NCI-H446 (cell line): ENCODE measurements around the gene ZNF331.

Source experiments
- DNase-seq, 2 experiments: peaks; one replicate each; lab custom pipeline; 2025; lab: John Stamatoyannopoulos, UW

The ZNF331 gene

DNA sequence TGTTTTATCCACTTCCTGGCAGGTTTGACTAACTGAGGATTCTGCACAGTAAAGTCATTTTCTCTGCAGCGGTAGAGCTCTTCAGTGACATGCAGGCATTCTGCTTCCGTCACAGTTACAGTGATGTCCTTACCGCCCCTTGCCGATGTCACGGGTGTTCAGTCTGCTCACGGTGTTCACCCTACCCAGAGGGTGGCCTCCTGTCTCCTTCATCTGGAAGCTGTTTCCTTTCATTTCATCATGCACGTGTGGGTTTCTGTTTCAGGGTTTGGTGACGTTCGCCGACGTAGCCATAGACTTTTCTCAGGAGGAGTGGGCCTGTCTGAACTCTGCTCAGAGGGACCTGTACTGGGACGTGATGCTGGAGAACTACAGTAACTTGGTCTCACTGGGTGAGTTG, 33.4 kb downstream of the ZNF331 start:
- no peak for DNase-seq

DNA sequence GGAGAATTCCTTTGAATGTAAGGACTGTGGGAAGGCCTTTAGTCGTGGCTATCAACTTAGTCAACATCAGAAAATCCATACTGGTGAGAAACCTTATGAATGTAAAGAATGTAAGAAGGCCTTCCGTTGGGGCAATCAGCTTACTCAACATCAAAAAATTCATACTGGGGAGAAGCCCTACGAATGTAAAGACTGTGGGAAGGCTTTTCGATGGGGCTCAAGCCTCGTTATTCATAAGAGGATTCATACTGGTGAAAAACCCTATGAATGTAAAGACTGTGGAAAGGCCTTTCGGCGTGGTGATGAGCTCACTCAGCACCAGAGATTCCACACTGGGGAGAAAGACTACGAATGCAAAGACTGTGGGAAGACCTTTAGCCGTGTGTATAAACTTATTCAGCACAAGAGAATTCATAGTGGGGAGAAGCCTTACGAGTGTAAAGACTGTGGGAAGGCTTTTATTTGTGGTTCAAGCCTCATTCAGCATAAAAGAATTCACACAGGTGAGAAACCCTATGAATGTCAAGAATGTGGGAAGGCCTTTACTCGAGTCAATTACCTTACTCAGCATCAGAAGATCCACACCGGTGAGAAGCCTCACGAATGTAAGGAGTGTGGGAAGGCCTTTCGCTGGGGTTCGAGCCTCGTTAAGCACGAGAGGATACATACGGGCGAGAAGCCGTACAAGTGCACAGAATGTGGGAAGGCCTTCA, 39.2 kb downstream of the ZNF331 start:
- DNase-seq: no peak

DNA sequence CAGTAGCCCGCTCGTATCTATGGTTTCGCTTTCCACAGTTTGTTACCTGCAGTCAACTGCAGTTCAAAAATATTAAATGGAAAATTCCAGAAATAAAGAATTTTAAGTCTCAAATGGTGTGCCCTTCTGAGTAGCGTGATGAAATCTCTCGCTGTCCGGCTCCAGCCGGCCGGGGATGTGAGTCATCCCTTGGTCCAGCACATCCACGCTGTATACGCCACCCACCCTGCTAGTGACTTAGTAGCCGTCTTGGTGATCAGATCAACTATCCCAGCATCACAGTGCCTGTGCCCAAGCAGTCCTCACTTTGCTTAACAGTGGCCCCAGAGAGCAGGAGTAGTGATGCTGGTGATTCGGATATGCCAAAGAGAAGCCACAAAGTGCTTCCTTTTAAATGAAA, 40.0 kb downstream of the ZNF331 start:
- no peak for DNase-seq

DNA sequence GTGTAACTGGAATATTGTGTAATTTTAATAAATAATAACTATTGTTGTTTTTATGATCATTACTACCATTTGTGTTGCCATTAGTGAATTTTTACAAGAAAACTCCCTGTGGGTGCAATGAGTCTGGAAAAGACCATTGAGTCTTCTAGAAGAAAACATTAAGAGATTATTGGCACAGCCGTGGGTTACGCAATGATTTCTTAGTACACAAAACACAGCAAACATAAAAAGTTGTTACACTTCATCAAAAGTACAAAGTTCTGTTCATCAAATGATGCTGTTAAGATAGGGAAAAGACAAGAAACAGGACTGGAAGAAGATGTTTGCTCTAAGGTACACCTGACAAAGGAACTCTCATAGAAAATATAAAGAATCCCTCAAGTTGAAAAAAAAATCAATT, 41.6 kb downstream of the ZNF331 start:
- DNase-seq: no peak

DNA sequence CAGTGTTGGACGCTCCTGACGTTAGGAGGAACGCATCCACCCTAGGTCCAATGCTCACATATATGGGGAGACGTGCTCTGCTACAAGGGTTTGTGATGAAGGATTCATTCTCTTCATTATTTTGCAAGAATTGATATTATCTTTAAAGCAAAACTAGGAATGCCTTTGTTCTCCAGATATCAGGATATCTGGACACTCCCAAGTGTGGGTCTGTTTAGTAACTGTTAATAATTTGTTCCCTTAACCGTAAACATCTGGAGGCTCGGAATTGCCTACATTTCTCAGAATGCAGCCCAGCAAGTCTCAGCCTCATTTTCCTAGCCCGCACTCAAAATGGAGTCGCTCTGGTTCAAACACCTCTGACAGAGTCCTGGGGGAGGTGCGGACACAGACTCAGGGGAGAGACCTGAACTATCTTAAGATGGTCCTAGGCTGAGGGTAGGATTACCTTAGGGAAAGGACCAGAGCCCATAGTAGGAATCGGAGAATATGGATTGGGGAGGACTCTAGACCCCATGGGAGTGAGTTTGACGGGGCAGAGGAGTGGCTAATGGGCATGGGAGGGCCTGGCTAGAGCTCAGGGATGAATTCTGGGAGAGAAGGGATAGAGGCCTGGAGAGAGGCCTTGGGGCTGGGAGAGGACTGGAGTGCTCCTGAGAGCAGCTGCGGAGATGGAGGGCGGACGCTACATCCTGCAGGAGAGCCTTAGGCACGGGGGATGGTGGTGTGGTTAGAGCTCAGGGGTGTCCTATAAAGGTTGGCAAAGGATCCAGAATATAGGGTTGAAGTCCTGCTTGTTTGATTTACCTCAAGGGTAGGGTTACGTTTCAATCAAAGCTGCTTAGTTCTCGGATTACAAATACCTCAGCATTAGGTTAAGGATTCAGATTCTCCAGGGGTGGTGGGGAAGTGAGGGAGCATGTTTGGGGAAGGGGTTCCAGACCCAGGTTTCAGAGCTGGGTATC, 43.2 kb downstream of the ZNF331 start:
- no peak for DNase-seq

DNA sequence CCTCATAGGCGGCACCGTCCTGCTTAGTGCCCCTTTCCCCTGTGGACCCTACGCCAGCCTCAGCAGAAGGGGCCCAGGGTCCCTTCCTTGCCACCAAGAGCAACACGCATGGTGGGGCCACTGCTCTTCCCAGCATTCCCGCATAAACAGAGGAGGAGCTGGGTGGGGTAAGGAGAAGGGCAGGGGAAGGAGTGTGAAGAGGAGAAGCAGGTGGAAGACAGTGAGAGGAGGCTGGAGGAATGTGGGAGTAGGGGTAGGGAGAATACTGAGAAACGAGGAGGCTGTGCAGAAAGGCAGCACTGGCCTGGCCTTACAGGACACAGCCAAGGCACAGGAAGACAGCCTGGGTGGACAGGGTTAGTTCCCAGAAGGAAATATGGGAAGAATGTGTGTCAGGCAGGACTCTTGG, 43.9 kb downstream of the ZNF331 start:
- no peak for DNase-seq

DNA sequence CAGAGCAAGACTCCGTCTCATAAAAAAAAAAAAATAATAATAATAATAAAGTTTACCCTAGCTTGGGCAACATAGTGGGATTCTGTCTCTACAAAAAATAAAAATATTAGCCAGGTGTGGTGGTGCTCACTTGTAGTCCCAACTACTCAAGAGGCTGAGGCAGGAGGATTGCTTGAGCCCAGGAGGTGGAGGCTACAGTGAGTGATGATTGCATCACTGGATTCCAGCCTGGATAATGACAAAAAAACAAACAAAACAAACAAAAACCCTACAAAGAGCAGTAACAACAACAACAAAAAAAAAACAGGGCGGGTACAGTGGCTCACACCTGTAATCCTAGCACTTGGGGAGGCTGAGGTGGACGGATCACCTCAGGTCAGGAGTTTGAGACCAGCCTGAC, 45.2 kb downstream of the ZNF331 start:
- DNase-seq: no peak

DNA sequence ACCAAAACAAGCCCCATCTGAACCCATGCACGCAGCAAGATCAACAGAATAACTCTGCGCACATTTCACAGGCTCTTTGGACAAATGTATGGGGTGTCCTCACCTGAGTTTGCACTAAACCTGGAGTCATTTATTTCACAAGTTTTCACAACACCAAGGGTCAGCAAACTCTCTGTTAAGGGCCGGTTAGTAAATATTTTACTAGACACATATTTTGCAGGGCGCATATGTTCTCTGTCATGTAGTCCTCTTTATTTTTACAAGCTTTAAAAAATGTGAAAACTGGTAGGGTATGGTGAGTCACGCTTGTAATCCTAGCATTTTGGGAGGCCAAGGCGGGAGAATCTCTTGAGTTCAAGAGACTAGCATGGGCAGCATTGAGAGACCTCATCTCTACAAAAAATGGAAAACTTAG, 48.3 kb downstream of the ZNF331 start:
- no peak for DNase-seq

DNA sequence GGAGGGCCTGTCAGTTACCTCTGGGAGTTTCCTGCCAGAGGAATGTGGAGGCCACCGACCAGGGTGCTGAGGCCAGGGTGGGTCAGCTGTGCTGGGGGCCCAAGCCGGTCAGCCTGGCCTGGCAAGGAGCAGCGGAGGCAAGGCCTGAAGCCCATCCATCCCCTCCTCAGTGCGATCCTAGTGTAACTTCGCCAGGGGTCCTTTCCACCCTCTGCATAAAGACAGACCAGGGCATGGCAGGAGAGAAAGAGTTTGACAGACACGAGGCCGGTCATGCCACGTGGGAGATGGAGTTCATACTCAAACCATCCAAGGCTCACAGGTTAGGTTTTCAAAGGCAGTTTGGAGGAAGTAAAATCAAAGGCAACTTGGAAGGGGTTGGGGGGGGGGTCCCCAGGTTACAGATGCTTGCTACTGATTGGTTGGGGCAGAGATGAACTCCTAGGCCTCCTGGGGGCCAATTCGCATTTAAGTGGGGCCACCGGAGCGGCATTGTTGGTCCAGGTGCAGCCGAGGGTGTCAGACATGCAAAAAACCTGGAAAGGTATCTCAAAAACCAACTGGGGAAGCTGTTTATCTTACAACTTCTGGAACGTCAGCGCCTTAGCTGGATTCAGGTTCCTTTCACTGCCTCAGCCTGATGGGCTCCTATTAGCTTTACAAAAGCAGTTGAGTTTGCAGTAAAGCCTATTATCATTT, 57.0 kb downstream of the ZNF331 start:
- no peak for DNase-seq

DNA sequence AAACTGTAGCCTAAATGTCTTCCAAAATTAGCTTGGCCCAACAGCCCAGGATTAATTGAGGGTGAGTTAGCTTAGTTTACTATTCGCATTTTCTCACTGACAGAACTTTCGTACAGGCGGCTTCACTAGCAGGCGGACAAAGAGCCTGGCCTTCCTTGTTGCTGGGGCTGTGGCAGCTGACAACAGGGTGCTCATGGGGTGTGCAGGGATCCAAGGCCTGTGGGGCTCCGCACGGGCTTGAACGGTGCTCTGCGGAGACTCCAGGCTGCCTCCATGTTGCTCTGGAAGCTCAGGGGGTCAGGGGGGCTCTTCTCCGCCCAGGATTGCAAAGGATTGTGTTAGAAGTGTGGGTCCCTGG, 57.5 kb downstream of the ZNF331 start:
- DNase-seq: no peak

DNA sequence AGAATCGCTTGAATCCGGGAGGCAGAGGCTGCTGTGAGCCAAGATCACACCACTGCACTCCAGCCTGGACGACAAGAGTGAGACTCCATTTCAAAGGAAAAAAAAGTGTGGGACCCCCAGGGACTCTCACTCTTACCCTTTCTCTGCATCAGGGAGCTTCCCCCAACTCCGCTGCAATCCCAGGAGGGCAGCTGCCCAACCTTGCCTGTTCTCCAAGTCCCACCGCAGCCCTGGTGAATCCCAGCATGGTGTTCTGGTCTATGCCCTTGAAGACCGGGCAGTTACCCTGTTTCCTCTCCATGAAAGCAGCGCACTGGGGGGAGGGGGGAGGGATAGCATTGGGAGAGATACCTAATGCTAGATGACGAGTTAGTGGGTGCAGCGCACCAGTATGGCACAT, 58.1 kb downstream of the ZNF331 start:
- DNase-seq: no peak

DNA sequence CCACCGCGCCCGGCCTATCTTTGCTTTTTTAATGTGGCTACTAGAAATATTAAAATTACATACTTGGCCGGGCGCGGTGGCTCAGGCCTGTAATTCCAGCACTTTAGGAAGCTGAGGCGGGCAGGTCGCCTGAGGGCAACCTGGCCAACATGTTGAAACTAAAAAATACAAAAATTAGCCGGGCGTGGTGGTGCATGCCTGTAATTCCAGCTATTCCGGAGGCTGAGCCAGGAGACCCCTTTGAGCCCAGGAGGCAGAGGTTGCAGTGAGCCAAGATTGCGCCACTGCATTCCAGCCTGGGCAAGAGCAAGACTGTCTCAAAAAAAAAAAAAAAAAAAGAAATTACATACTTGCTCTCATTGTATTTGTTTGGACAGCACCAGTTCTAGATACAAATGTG, 59.1 kb downstream of the ZNF331 start:
- no peak for DNase-seq

DNA sequence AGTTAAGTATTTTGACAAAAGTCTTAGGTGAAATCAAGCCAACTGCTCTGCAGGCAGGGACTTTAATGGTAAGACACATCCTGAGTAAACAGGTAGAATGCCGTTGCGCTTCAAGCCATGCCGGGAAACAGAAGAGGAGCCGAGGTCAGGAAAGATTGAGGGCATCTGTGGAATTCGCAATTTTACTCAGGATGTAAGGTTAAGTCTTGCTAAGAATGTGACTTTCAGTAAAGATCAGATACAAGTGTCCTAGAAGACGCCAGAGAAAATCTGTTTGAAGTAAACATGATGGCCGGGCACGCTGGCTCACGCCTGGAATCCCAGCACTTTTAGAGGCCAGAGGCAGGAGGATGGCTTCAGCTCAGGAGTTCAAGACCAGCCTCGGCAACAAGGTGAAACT, 60.4 kb downstream of the ZNF331 start:
- DNase-seq: no peak

DNA sequence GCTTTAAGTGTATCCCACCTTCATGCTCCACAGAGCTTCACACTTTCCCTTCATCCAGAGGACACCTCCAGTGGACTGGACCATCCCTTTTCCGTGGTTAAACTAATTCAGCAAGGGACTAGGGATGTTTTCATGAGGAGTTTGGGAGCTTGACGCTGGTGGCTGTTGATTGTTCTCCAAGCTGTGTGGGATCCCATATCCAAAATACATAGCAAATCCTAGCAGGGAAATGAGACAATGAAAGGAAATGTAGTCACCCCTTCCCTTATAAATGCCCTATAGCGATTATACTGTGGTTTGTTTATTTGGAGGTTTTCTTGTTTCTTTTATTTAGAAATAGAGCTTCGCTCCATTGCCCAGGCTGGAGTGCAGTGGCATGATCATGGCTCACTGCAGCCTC, 62.3 kb downstream of the ZNF331 start:
- DNase-seq: no peak

DNA sequence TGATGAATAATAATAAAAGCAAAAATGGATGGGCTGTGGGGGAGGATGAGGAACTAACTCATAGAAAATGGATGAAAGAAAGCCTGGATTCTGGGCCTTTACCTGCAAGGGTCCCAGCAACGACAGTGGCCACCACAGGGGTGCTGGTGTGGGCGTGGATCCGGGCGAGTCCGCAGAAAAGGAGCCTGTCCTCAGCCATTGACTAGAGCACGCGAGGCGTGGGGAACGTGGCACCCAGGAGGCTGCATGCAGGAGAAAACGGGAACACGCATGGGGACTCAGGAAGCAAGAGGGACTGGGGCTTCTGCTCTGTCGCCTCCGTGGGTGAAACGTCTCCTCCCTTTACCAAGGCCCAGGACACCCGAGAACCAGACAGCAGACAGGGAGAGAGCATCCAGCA, 68.1 kb downstream of the ZNF331 start:
- no peak for DNase-seq

DNA sequence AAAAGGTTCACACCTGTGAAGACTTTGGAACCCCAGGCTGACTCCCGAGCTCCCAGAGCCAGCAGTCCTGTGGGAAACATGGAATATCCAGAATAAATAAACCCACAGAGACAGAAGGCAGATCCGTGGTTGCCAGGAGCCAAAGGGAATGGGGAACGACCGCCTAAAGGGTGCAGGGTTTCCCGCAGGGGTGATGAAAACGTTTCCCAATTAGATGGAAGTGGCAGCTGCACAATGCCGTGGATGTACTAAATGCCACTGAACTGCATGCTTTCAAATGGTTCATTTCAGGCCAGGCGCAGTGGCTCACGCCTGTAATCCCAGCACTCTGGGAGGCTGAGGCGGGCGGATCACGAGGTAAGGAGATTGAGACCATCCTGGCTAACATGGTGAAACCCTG, 70.4 kb downstream of the ZNF331 start:
- DNase-seq: no peak

DNA sequence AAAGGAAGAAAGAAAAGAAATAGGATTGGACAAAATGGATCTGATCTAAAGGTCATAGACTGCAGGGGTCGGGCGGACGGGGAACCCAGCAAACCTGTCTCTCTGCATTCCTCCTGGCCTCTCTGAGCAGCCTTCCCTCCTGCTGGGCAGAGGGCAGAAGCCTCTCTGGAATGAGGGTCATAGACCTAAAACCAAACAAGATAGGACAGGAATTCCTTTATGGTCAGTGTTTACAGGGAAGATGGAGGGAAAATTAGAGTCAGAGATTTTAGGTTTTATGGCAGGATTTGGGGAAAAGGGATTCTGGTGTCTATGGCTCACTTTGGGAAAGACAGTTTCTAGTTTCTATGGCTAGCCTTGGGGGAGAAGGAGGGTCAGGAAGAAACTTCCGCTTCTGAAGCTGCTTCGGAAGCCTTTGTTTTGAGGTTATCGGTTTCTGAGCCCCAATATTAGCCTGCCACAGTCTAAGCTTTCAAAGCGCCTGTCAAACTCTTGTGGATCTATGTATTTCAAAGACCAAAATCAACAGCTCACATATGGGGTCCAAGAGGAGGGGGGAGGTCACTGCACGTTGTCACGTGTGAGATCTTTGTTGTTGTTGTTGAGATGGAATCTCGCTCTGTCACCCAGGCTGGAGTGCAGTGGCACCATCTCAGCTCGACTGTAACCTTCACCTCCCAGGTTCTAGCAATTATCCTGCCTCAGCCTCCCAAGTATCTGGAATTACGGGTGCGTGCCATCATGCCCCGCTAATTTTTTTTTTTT, 75.0 kb downstream of the ZNF331 start:
- DNase-seq: no peak

DNA sequence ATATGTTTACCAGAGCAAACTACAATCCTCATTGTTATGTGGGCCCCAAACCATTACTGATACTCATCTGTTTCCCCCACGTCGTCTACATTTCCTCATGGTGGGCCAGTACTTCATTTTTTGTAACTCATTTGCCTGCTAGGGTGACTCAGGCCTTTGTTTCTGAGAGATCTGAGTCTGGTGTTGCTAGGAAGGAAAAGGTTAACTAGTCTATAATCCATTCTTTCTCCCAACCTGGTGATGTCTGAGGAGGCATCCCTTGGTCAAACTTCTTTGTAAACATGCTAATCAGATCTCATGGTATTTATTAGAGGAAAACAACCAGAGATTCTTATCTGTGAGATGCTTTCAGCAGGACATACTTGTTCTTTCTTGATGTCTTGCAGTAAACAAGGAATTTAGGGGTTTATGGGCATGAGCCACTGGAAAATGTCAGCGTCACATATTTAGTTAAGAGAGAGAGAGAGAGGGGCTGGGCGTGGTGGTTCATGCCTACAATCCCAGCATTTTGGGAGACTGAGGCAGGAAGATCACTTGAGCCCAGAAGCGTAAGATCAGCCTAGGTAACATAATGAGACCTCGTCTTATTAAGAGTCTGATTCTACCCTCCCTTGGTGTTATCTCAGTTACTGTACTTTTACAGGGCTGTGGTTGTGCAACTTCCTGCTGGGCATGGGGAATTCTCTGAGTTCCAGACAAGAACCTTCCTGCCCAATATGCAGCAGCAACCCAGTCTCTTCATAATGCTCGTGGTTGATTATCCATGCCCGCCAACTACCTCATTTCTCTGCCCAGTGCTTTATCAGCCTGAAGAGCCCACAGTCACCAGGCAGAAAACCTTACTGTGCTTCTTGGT, 84.2 kb downstream of the ZNF331 start:
- no peak for DNase-seq

DNA sequence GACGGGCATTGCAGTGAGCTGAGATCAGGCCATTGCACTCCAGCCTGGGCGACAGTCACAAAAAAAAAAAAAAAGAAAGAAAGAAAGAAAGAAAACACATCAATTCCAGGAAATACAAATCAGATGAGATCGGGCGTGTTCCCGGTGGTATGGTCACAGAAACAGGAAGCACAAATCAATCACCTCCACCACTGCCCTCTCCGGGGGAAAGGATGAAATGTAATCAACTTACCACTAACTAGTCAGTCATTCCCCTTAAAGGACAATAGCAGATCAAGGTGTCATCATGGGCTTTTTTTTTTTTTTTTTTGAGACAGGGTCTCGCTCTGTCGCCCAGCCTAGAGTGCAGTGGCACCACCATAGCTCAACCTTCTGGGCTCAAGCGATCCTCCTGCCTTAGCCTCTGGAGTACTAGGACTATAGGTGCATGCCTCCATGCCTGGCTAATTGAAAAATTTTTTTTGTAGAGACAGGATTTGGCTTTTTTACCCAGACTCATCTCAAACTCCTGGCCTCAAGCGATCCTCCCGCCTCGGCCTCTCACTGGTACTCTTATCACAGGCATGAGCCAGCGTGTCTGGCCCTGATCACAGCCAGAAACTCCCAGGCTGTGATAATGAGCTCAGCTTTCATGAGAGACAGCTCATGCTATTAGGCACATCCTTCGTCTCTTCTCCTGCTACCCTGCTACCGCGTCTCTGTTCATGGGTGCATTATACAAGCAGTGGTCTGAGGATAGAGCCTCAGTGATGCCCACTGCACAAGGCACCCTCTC, 87.0 kb downstream of the ZNF331 start:
- no peak for DNase-seq

DNA sequence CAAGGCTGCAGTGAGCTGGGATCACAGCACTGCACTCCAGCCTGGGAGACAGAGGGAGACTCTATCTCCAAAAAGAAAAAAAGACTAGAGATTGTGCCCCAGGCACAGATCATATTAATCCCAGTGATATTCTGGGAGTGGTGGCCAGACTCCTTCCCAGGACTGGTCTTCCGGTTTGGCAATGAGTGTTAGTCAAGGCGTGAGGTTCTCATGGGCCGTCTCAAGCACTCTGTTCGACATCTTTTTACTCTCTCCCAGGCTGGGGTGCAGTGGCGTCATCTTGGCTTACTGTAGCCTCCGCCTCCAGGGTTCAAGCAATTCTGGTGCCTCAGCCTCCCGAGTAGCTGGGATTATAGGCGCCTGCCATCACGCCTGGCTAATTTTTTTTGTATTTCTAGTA, 88.5 kb downstream of the ZNF331 start:
- DNase-seq: no peak
